ENCODE measurements around the gene IPO11.

DNA sequence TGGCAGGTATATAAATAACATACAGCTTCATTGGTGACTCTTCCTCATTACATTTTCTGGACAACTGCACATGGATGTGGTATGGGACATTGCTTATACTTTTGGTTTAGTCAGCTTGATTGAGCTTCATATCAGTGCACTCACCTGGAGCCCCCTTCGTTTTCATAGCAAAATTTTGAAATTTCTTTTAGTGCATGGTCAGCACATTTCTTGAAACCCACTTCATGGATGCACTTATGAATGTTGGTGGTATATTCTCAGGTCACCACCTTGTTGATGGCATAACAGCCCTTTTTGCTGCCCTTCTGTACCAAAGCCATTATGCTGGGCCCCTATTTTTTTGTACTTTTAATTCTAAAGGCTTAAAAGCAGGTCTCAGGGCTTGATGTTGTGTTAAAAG lies 149.3 kb downstream of the IPO11 start:
- TF ChIP-seq, protein P1, sequence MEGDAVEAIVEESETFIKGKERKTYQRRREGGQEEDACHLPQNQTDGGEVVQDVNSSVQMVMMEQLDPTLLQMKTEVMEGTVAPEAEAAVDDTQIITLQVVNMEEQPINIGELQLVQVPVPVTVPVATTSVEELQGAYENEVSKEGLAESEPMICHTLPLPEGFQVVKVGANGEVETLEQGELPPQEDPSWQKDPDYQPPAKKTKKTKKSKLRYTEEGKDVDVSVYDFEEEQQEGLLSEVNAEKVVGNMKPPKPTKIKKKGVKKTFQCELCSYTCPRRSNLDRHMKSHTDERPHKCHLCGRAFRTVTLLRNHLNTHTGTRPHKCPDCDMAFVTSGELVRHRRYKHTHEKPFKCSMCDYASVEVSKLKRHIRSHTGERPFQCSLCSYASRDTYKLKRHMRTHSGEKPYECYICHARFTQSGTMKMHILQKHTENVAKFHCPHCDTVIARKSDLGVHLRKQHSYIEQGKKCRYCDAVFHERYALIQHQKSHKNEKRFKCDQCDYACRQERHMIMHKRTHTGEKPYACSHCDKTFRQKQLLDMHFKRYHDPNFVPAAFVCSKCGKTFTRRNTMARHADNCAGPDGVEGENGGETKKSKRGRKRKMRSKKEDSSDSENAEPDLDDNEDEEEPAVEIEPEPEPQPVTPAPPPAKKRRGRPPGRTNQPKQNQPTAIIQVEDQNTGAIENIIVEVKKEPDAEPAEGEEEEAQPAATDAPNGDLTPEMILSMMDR (IDR thresholded peaks at IDR 0.05): no peak
- TF ChIP-seq POLR2A (IDR thresholded peaks at IDR 0.05): no peak
- no peak for TF ChIP-seq EP300 (IDR thresholded peaks at IDR 0.05)

Measured in ovary (tissue), 3 donors.